K562 treated with DMSO at 1 percent for 48 hours (cell line): ENCODE measurements around the gene PIK3R2. TPM values are rescaled to one million over a fixed set of nuclear protein-coding genes. Genes with fewer than 3 reads are reported as not detected.

ENCODE experiments used
- total RNA-seq: library from RNA; unstranded; fragments of 300-600 nt; gene quantifications from 2 replicates; pipeline ENCODE4 v1.2.3, GENCODE V29; 2022; ENCODE audit warnings: low replicate concordance; ENCODE audit errors: extremely low read depth

The PIK3R2 gene
- not detected in 2 replicates for total RNA-seq

GRCh38 chr19:18152817-18153555, at the start of gene PIK3R2:
TSS of gene PIK3R2 (plus strand) at chr19:18153163. CDS start at chr19:18155880, 2,717 bp downstream.

DNA sequence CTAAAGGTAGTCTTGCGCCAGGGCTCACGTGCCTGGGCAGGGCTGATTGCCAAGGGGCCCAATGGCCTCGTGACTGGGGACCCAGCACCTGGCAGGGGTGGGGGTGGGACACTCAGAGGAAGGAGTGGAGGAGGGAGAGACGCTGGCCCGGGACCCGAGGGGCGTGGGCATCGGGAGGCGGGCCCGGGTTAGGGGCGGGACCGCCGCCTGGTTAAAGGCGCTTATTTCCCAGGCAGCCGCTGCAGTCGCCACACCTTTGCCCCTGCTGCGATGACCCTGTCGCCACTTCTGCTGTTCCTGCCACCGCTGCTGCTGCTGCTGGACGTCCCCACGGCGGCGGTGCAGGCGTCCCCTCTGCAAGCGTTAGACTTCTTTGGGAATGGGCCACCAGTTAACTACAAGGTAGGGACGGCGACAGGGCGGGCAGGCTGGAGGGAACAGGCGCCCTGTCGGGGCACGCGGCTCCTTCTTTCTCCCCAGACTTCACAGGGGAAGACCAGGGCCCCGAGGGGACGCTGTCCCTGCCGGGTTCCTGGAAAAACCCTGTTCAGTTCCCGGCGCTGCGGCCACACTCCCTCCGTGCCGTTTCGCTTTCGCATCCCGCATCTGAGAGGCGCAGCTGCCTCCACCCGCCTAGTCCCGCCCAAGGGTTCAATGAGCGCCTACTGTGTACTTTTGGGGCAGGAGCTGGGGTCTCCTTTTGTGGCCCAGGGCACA, 20.8 kb downstream of the PIK3R2 start, which contains the start of gene IFI30:
IFI30 (plus strand) TSS at position 242 of the 717 bp plus-strand sequence; CDS start at position 271, 29 bp downstream.

DNA sequence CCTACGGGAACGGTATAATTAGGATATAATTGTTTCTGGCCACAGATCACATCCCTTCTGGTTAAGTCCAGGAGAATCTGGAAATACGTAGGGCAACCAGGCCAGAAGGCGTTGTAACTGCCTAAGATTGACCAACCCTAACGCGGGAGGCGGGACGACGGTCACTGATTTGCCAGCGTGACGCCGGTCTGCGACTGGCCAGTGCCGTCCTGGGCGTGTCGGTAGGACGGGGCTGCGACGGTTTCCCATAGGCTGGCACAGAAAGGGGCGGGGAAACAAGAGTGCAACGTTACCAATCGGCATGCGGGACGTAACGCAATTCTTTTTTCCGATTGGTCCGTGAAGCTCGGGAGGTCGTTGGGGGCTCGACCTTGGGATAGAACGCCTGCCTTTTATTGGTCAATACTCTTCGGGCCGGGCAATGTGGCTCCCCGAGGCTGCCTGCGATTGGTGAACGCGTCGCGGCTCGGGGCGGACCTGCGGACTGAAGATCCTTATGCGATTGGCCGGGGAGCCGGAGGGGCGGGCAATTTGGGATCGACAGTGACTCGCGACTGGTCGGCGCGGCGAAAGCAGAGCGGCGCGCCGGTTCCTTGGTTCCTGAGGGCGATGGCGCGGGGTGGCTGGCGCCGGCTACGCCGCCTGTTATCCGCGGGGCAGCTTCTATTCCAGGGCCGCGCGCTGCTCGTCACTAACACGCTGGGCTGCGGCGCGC, 39.9 kb downstream of the PIK3R2 start, which contains the start of gene MPV17L2:
MPV17L2 (plus strand) TSS at position 546 of the 715 bp plus-strand sequence; CDS start at position 610, 64 bp downstream.

DNA sequence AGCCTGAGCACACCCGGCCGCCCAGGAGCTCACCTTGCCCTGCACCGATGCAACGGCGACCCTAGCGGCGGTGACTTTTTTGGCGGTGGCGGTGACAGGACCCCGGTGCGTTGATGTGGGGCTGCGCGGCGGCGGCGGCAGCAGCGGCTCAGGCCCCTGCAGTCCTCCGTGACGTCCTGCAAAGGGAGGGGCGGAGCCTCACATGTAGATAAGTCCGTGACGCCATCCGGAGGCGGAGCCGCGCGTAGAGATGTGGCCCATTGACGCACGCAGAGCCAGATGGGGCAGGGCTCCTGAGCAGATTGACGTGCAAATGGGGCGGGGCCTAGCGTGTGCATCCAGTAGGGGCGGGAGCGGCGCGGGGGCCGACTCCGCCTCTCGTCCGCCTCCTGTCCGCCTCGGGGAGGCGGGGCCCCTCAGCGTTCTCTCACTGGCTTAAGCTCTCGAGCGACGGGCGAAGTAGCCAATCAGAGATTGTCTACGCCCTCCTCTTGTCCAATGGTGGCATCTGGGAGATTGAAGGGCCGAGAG, 51.0 kb downstream of the PIK3R2 start, which contains the start of gene RAB3A:
RAB3A (minus strand) TSS at position 180 of the 531 bp plus-strand sequence. CDS start 1,302 bp downstream, outside the sequence.

Other genes starting within 250 kb of the PIK3R2 start
- gene CCDC124, start 220.1 kb upstream of the PIK3R2 start, total RNA-seq = not detected in 2 replicates
- not detected in 2 replicates for gene KCNN1, start 186.1 kb upstream of the PIK3R2 start, total RNA-seq
- not detected in 2 replicates for gene ARRDC2, start 145.0 kb upstream of the PIK3R2 start, total RNA-seq
- gene IL12RB1, start 66.2 kb upstream of the PIK3R2 start, total RNA-seq = not detected in 2 replicates
- gene MAST3, start 55.4 kb upstream of the PIK3R2 start, total RNA-seq = not detected in 2 replicates
- not detected in 2 replicates for gene IFI30, start 20.6 kb downstream of the PIK3R2 start, total RNA-seq
- not detected in 2 replicates for gene MPV17L2, start 40.1 kb downstream of the PIK3R2 start, total RNA-seq
- not detected in 2 replicates for gene RAB3A, start 50.9 kb downstream of the PIK3R2 start, total RNA-seq
- not detected in 2 replicates for gene PDE4C, start 73.3 kb downstream of the PIK3R2 start, total RNA-seq
- gene IQCN, start 121.3 kb downstream of the PIK3R2 start, total RNA-seq = not detected in 2 replicates
- 437 TPM in 1 of 2 replicates, not detected in the other for gene JUND, start 128.5 kb downstream of the PIK3R2 start, total RNA-seq
- not detected in 2 replicates for gene LSM4, start 169.9 kb downstream of the PIK3R2 start, total RNA-seq
- gene PGPEP1, start 187.4 kb downstream of the PIK3R2 start, total RNA-seq = not detected in 2 replicates
- 390 TPM in 1 of 2 replicates, not detected in the other for gene GDF15, start 233.0 kb downstream of the PIK3R2 start, total RNA-seq
- gene LRRC25, start 244.5 kb downstream of the PIK3R2 start, total RNA-seq = not detected in 2 replicates